Dermis blood vessel endothelial cell (primary cell): ENCODE measurements around the gene SFMBT2. TPM values are rescaled to one million over a fixed set of nuclear protein-coding genes. Genes with fewer than 3 reads are reported as not detected.

Experiments used
- DNase-seq: peaks from one replicate; pipeline ENCODE4 v3.0.0; 2010
- total RNA-seq: library from RNA; depleted of rRNA; stranded (reverse); fragments of >200 nt; gene quantifications from 2 replicates; pipeline ENCODE4 v1.2.3, GENCODE V29; 2014

The SFMBT2 gene
- 2.2 and 5.4 TPM in 2 replicates for total RNA-seq

DNA sequence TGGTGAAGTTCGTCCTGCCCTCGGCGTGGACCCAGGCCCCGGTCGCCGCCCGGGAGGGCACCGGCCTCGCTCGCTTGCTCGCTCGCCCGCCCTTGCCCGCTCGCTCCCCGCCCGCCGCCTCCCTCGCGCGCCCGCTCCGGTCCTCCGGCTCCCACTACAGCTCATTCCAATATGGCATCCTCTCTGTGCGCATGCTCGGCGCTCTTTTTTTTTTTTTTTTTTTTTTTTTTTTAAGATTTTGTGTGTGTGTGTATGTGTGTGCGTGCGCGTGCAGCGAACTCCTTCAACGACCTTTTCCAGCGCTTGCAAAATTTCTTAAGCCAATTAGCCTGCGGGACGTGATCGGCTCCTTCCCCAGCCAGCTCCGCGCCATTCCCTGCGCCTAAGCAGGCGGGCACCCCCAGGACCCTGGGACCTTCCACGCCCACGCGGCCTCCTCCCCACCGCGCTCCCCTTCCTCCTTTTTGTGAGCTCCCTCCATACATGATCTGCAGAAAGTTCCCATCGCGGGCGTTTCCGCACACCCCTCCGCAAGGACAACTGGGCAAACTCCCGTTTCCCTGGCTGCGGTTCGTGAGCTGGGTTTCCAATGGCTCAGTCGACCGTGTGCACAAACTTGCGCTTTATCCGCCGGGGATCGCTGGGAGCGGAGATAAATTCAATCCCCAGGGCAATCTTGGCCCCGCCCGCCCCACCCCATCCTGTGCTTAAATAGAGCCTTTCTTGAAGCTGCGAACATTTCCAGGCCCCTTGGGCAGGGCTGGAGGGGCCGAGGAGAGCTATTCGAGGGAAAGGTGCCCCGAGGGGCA lies at the start of gene SFMBT2:
SFMBT2 (minus strand) TSS at position 173 of the 809 bp plus-strand sequence. CDS start 29,136 bp downstream, outside the sequence.
- peak; percentile 64 for DNase-seq

DNA sequence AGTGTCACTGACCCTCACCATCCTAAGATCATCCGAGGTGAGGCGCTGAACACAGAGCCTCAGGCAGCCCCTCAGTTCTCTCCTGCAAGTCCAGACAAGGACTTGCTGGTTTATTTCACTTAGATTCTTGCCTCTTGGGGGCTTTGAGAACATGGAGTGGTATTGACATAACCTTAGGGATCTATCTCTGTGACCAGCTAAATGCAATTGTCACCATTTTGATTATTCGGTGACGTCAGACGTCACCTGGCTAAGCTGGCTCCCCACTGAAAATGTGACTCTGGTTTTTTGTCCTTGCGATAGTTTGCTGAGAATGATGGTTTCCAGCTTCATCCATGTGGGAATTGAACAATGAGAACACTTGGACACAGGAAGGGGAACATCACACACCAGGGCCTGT lies 49.2 kb upstream of the SFMBT2 start:
- DNase-seq = no peak

- no peak for DNase-seq
Observed at GRCh38 chr10:7458556-7458955, 47.7 kb upstream of the SFMBT2 start.

DNA sequence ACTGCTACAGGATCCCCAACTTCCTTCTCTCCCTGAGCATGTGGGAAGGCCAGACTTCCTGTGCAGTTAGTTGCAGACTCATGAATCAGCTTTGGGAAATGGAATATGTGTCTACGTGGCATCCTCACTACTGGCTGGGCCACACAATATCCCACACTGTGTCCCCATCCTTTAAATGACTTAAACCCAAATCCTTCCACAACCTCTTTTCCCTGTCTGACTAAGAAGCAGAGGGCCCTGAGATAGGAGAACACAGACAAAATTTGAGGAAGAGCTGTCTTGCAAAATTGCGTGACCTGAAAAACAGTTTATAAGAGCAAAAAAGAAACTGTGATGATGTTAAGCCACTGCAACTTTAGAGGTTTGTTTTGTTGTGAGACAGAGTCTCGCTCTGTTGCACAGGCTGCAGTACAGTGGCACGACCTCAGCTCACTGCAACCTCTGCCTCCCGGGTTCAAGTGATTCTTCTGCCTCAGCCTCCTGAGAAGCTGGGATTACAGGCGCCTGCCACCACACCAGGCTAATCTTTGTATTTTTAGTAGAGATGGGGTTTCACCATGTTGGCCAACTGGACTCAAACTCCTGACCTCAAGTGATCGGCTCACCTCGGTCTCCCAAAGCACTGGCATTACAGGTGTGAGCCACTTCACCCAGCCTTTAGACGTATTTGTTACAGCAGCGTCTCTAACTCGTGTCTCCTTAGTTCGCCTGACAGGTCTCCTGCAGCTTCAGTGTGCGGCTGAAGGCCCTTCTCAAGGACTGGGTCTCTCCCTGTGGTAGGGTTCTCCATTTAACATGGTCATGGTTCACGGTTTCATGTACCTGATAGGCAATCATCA lies 46.9 kb upstream of the SFMBT2 start:
- DNase-seq = peak; percentile 42

DNA sequence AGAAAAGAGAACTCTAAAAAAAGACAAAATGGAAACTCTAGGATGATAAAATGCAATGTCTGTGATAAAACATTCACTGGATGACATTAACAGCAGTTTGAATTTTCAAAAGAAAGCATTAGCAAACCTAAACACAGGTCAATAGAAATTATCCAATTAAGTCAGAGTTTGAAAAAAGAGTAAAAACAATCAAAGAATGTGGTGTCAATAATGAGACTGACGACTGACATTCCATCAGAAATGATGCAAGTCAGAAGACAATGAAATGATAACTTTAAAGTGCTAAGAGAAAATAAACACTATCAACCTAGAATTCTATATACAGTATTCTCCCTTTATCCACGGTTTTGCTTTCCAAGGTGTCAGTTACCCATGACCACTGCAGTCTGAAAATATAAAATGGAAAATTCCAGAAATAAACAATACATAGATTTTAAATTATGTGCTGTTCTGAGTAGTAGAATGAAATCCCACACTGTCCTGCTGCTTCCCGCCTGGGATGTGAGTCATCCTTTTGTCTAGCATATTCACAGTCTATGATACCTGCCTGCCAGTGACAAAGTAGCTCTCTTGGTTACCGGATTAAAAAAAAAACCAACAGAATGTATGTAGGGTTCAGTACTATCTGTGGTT lies 38.3 kb upstream of the SFMBT2 start:
- DNase-seq = no peak

GRCh38 chr10:7445474-7446185 lies 34.8 kb upstream of the SFMBT2 start:
- no peak for DNase-seq

GRCh38 chr10:7444551-7445121 lies 33.8 kb upstream of the SFMBT2 start:
- no peak for DNase-seq

DNA sequence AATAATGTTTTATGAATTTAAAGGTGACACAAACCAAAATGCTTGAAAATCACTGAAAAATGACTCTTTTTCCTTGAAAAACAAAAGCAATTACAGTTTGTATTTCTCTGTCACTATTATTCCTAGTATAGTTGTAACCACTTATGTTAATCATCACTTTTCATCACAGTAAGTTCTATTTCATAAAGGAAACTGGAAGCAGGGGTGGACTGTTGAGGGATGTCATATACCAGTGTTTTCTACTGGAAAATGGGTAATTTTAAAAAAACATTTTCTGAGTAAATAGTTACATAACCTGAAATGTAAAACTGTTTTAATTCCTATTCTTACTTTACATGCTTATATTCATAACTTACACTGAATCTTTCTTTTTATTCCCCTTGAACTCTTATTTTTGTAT lies 32.2 kb upstream of the SFMBT2 start:
- DNase-seq = no peak

DNA sequence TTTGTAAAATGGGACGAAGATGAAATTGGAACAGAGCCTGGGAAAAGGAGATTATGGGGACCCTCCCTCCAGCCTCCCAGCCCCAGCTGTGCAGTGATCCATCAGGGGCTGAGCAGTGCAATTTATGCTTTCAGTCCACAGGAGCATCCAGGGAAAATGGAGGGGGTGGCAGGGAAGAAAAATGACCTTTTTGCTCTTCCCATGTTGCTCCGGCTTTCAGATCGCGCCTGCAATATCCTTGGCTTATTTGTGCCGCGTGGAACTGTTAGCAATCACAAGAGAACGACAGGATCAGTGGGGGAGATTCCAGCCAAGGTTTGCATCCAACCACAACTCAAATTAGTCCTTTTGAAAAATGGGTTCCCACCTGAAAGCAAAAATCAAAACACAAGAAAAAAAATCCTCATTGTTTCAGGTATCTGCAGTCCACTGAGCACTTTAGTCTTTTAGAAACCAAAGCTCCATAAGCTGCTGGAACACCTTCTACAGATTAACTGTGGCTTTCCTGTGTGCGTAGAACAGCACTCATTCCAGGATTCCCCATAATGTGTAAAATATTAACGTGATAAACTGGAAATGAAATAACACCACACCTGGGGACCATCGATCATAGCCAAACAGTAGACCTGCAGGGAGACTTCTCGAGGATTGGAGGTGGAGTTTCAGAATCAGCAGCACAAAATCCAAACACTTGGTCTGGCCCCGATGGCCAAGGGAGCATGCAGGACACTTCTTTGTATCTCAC lies 30.7 kb upstream of the SFMBT2 start:
- no peak for DNase-seq

DNA sequence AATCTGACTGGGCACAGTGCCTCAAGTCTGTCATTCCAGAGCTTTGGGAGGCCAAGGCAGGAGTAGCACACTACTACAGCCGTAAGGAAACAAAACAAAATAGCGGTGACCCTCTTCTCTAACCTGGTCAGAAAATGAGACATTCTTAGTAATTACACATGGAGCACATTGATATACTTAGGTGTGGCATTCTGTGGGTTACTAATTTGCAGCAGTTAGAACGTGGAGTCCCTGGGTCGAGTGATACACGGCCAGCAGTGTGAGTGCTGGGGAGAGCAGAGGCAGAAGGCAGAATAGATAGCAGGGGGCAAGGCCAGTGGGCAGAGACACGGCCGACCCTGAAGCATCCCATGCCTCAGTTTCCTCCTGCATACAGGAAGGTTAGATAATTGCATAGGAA lies 28.9 kb upstream of the SFMBT2 start:
- DNase-seq = no peak

GRCh38 chr10:7438196-7438986 lies 27.6 kb upstream of the SFMBT2 start:
- DNase-seq = no peak

DNA sequence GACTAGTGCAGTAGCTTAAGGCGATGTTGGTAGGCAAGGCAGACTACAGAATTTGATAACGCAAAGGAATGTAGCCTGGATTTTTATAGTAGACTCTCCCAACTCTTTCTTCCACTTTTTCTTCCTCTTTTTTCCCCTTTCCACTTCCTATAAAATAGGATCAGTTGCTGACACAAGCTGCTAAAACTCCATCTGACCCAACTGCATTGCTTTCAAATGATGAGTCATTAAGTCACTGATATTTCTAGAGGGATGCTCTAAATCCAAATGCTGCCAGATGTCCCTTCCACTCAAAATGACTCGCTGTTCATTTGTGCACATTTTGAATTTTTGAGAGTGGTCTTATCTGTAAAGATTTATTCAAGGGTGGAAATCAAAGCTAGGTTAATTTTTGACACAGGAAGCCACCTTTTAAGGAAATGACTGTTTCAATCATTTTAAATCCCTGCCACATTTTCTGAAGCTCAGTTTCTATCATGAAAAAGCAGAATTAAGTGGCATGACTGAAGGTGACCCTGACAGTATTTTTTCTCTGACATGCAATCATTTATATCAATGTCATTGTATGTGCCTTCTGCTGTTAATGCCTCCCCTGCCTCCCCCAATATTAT lies 25.8 kb upstream of the SFMBT2 start:
- no peak for DNase-seq

DNA sequence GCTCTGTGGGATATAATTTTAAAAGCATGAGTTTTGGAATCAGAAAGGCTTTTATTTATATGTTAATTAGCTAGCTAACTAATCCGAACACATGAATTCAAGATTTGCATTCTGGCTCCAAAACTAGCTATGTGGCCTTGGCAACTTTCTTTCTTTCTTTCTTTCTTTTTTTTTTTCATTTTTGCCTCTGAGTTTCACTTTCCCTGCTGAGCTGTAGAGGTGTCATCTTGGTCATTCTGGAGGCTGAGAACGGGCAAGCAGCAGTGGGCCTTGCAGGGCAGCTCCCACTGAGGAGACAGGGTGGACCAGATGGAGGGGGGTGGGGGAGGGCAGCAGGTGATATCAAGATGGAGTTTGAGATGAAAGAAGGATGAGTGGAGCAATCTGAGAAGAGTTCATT lies 24.8 kb upstream of the SFMBT2 start:
- no peak for DNase-seq

DNA sequence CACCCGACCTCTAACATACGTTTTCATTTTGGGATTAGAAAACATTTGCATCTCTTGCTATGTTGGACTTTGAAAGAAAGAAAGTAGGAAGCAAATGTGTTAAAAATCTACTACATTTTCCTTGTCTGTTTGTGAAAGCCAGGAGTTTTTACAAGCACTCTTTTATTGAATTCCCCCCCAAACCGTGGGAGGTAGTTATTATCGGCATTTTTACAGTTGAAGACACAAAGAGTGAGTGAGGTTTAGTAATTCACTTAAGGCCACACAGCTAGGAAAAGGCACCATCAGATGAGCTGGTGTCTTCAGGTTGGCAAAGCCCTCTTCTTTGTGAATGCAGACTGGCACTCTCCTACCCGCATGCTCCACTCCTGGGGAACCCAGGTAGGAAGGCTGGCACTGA lies 23.5 kb upstream of the SFMBT2 start:
- DNase-seq = no peak

DNA sequence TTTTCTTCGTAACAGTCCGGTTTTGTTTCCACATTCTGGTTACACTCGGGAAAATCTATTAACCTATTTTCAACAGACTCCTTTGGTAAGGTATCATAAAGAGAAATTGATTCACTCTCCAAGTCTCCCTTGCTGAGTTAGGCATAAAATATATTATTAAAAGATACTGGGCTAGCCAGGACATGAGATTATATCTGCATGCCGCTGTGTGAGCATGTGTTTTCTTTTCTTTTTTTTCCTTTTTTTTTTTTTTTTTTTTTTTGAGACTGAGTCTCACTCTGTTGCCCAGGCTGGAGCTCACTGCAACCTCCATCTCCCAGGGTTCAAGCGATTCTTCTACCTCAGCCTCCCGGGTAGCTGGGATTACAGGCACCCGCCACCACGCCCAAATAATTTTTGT lies 23.0 kb upstream of the SFMBT2 start:
- DNase-seq = no peak

DNA sequence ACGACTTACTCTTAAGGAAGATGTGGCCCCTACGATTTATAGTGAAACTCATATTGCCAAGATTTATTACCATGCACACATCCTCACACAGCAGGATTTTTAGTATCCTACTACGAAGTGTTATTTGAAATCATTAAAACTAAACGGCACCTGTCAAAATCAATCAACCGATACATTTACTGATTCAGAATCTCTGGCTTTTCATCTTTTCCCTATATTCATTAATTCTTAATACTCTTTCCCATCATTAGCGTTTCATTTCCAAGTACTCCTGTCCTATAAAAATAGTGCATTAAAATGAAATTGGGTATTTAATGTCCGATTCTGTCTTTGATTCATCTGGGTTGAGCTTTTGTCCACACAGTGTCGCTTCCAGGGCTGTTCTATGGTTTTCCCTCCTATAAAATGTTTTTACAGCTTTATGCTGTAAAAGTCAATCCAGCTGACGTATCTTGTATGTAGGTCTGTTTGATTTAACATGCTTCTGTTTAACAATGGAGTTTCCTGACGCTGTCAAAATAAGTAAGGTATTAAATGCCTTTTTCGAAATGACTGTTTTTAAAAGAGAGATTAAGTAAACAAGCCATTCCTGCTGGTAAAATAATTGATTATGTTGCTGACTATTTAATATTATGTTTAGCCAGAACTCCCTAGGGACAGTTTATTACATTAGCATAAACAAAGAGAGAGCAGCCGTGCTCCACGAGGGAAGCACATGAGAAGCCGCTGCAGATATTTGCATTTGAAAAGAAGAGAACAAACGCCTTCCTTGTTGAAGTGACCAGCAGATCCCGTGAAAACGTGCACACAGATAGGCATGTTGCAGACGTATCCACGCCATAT lies 22.3 kb upstream of the SFMBT2 start:
- DNase-seq = no peak

DNA sequence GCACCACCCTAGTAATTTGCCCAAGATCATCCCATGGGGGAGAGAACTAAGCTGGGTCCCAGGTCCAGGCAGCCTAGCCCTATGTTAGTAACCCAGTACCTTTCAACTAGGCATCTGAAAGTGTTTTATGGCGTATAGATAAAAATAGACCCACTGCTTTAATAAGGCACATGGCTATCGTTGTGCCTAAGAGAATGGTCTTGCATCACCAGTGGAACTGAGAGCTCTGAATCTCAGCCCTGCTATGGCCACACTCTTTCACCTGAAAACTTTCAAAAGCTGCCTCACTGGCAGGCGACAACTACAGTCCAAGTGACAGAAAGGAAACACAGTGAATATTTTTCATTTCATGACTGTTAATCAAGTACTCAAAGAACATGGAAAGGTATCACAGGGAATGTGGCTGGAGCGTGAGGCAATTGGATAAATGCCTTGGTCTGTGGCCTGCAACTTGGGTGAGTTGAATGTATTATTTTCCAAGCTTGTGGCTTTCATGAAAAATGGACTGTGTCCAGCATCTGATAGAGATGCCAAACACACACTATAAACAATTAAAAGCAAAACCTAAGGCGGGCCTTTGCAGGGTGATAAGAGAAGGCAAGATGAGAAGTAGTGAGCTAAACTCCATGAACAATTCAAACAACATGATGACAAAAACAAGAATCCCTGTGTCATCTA lies 18.0 kb upstream of the SFMBT2 start:
- DNase-seq = no peak

- no peak for DNase-seq
Observed at GRCh38 chr10:7426349-7426748, 15.5 kb upstream of the SFMBT2 start.

- no peak for DNase-seq
Observed at GRCh38 chr10:7425691-7426090, 14.9 kb upstream of the SFMBT2 start.
